HepG2 (cell line): Measurements from ENCODE around the gene CNTRL. TPM values are rescaled to one million over a fixed set of nuclear protein-coding genes. Genes with fewer than 3 reads are reported as not detected.

Source experiments
- CTCF ChIP-seq: sonication (generic); formaldehyde crosslinking; IDR thresholded peaks from 2 replicates; pipeline ENCODE4 v1.5.0; 2020; ENCODE audit warnings: mild to moderate bottlenecking, missing genetic modification reagents, moderate library complexity
- EZH2 ChIP-seq: conservative IDR thresholded peaks from 2 replicates; pipeline ENCODE4 v1.6.1; 2012; ENCODE audit warnings: mild to moderate bottlenecking, low read depth, low read length, moderate library complexity
- FOXC1 ChIP-seq: sonication (generic); formaldehyde crosslinking; IDR thresholded peaks from 2 replicates; pipeline ENCODE4 v1.8.0; 2022; ENCODE audit warnings: mild to moderate bottlenecking, missing genetic modification reagents, borderline replicate concordance
- KDM4B ChIP-seq: sonication (generic); formaldehyde crosslinking; IDR thresholded peaks from 2 replicates; pipeline ENCODE4 v1.4.0; 2020; ENCODE audit warnings: missing genetic modification reagents
- KLF11 ChIP-seq: IDR thresholded peaks from 2 replicates; pipeline ENCODE4 v1.6.1; 2016; ENCODE audit warnings: missing compliant biosample characterization
- PRMT3 ChIP-seq: sonication (generic); formaldehyde crosslinking; IDR thresholded peaks from 2 replicates; pipeline ENCODE4 v1.8.1; 2022; ENCODE audit warnings: low read depth, mild to moderate bottlenecking, moderate library complexity, missing genetic modification reagents, borderline replicate concordance
- RBFOX2 ChIP-seq: fragments of 200-400 bp; formaldehyde crosslinking; IDR thresholded peaks from 2 replicates; pipeline ENCODE4 v1.6.1; 2017; ENCODE audit warnings: low read depth, mild to moderate bottlenecking, low read length
- SIN3B ChIP-seq: fragments of 150-350 bp; IDR thresholded peaks from 2 replicates; pipeline ENCODE4 v1.6.1; 2014; ENCODE audit warnings: low read length
- SIX4 ChIP-seq: sonication (generic); formaldehyde crosslinking; IDR thresholded peaks from 2 replicates; pipeline ENCODE4 v1.4.0; 2020; ENCODE audit warnings: missing genetic modification reagents
- SMAD3 ChIP-seq: sonication (generic); formaldehyde crosslinking; IDR thresholded peaks from 2 replicates; pipeline ENCODE4 v1.4.0; 2020; ENCODE audit warnings: missing genetic modification reagents
- SP2 ChIP-seq: sonication (generic); formaldehyde crosslinking; IDR thresholded peaks from 2 replicates; pipeline ENCODE4 v1.5.1; 2020; ENCODE audit warnings: mild to moderate bottlenecking, missing genetic modification reagents
- ZC3H13 ChIP-seq: sonication (generic); formaldehyde crosslinking; IDR thresholded peaks from 2 replicates; pipeline ENCODE4 v1.8.1; 2023; ENCODE audit warnings: mild to moderate bottlenecking, missing genetic modification reagents, moderate library complexity
- ZMYM3 ChIP-seq: sonication (generic); formaldehyde crosslinking; IDR thresholded peaks from 2 replicates; pipeline ENCODE4 v1.5.1; 2020; ENCODE audit warnings: mild to moderate bottlenecking, missing genetic modification reagents
- ZNF20 ChIP-seq: sonication (generic); formaldehyde crosslinking; IDR thresholded peaks from 2 replicates; pipeline ENCODE4 v1.4.0; 2020; ENCODE audit warnings: mild to moderate bottlenecking, moderate library complexity, missing genetic modification reagents
- ZNF224 ChIP-seq: sonication (generic); formaldehyde crosslinking; IDR thresholded peaks from 2 replicates; pipeline ENCODE4 v1.5.0; 2020; ENCODE audit warnings: mild to moderate bottlenecking, missing genetic modification reagents
- ZNF503 ChIP-seq: sonication (generic); formaldehyde crosslinking; IDR thresholded peaks from 2 replicates; pipeline ENCODE4 v1.4.0; 2020; ENCODE audit warnings: missing genetic modification reagents
- ZNF775 ChIP-seq: sonication (generic); formaldehyde crosslinking; IDR thresholded peaks from 2 replicates; pipeline ENCODE4 v1.4.0; 2020; ENCODE audit warnings: missing genetic modification reagents, mild to moderate bottlenecking, moderate library complexity, borderline replicate concordance
- polyA plus RNA-seq, 8 experiments: library from polyadenylated mRNA; depleted of rRNA in 3 of 8; stranded (reverse) in 7 of 8; unstranded in 1 of 8; fragments of >200 nt; fragmentation: Illumina TruSeq in 4 of 8; extraction: Trizol in 4 of 8; gene quantifications; 2 replicates each; pipeline versions ENCODE4 v1.2.1 to v1.2.3, GENCODE V29; 2011 to 2016; ENCODE audit warnings: low read depth in 4 of 8, missing spikeins in 1 of 8, mixed read lengths in 1 of 8; ENCODE audit not compliant: insufficient read depth in 1 of 8
- total RNA-seq, 5 experiments: library from RNA; depleted of rRNA; stranded (reverse); fragments of >200 nt; fragmentation: Illumina TruSeq; extraction: Trizol; gene quantifications; 2 replicates each; pipeline ENCODE4 v1.2.3, GENCODE V29; 2016; ENCODE audit warnings: low read depth in 1 of 5
- TF ChIP-seq, protein P1 (sequence below): sonication (generic); formaldehyde crosslinking; IDR thresholded peaks from 2 replicates; pipeline ENCODE4 v1.8.0; 2022; ENCODE audit warnings: mild to moderate bottlenecking, missing genetic modification reagents; ENCODE audit not compliant: insufficient replicate concordance
- TF ChIP-seq, protein P2 (sequence below): IDR thresholded peaks from 2 replicates; pipeline ENCODE4 v1.4.0; 2020; ENCODE audit warnings: mild to moderate bottlenecking, missing genetic modification reagents

CNTRL gene
- total and polyA plus RNA-seq, 2 of the 13 experiments (the other 11 are each of a cell fraction or from before 2014, with no cell fraction given) = 7.5 to 11.8 TPM

GRCh38 chr9:121213136-121213806 lies 138.5 kb downstream of the CNTRL start (continued):
- TF ChIP-seq CTCF (CRISPR knock-in tag) (peak; percentile 96), SIX4 (CRISPR knock-in tag) (0 out of 2 replicates have a peak, but pooled peaks have one; percentile 29), ZMYM3 (CRISPR knock-in tag) (no peak), EZH2 (no peak), PRMT3 (CRISPR knock-in tag) (no peak), SIN3B (no peak), SMAD3 (CRISPR knock-in tag) (peak; percentile 73; the same call in 1 of the 2 replicates), ZNF20 (CRISPR knock-in tag) (no peak), ZC3H13 (CRISPR knock-in tag) (no peak), ZNF224 (CRISPR knock-in tag) (no peak), ZNF503 (CRISPR knock-in tag) (no peak), KLF11 (CRISPR knock-in tag) (no peak), ZNF775 (CRISPR knock-in tag) (no peak), SP2 (CRISPR knock-in tag) (no peak), KDM4B (CRISPR knock-in tag) (no peak), FOXC1 (CRISPR knock-in tag) (no peak), RBFOX2 (no peak)
- TF ChIP-seq, protein P1, sequence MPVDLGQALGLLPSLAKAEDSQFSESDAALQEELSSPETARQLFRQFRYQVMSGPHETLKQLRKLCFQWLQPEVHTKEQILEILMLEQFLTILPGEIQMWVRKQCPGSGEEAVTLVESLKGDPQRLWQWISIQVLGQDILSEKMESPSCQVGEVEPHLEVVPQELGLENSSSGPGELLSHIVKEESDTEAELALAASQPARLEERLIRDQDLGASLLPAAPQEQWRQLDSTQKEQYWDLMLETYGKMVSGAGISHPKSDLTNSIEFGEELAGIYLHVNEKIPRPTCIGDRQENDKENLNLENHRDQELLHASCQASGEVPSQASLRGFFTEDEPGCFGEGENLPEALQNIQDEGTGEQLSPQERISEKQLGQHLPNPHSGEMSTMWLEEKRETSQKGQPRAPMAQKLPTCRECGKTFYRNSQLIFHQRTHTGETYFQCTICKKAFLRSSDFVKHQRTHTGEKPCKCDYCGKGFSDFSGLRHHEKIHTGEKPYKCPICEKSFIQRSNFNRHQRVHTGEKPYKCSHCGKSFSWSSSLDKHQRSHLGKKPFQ = no peak
- TF ChIP-seq, protein P2, sequence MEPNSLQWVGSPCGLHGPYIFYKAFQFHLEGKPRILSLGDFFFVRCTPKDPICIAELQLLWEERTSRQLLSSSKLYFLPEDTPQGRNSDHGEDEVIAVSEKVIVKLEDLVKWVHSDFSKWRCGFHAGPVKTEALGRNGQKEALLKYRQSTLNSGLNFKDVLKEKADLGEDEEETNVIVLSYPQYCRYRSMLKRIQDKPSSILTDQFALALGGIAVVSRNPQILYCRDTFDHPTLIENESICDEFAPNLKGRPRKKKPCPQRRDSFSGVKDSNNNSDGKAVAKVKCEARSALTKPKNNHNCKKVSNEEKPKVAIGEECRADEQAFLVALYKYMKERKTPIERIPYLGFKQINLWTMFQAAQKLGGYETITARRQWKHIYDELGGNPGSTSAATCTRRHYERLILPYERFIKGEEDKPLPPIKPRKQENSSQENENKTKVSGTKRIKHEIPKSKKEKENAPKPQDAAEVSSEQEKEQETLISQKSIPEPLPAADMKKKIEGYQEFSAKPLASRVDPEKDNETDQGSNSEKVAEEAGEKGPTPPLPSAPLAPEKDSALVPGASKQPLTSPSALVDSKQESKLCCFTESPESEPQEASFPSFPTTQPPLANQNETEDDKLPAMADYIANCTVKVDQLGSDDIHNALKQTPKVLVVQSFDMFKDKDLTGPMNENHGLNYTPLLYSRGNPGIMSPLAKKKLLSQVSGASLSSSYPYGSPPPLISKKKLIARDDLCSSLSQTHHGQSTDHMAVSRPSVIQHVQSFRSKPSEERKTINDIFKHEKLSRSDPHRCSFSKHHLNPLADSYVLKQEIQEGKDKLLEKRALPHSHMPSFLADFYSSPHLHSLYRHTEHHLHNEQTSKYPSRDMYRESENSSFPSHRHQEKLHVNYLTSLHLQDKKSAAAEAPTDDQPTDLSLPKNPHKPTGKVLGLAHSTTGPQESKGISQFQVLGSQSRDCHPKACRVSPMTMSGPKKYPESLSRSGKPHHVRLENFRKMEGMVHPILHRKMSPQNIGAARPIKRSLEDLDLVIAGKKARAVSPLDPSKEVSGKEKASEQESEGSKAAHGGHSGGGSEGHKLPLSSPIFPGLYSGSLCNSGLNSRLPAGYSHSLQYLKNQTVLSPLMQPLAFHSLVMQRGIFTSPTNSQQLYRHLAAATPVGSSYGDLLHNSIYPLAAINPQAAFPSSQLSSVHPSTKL (CRISPR knock-in tag) = peak; percentile 50; the same call in 1 of the 2 replicates
